NCI-H2227 (cell line): ENCODE measurements around the gene CIAPIN1.
A peak's percentile ranks its signal among the peaks of the same experiment; 100 is the strongest.

Experiments used
- DNase-seq: peaks from one replicate; lab custom pipeline; 2025; ENCODE audit not compliant: unreplicated experiment; lab: John Stamatoyannopoulos, UW

CIAPIN1 gene

DNA sequence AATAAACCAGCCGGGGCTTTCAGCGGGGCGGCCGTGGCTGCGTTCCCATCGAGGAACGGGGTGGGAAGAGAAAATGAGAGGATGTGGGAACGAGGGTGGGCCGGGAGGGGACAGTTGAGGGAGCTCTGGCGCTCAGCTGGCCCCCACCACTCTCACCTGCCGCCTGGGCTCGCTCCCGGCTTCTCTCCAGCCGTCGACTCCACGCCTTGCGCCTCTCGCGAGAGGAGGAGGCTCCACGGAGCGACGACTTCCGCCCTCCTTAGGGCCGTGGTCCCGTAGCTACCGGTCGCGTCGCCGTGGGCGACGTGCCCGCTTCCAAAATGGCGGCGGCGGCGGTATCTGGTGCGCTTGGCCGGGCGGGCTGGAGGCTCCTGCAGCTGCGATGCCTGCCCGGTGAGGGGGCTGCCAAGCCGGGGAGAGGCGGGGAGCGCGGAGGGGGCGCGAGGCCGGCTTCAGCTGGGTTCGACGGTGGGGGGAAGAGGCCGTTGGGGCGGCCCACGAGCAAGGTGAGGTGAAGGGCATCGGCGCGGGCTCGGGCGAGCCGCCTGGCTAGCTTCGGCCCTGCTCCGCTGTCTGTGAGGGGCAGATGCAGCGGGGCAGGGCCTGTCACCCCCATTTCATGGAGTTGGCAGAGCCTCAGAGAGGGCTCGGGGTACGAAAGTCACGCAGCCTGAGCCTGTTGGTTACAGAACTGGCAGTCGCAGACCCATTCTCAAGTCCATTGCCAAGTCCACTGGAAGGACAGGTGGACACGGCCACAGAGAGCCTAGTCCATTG lies at the start of gene CIAPIN1, which contains the start of gene COQ9:
CIAPIN1 (minus strand) TSS at position 200 of the 777 bp plus-strand sequence. CDS start 6,457 bp downstream, outside the sequence.
COQ9 (plus strand) TSS at position 294 of the 777 bp plus-strand sequence; CDS start at position 321, 27 bp downstream.
- DNase-seq: peak; percentile 95

DNA sequence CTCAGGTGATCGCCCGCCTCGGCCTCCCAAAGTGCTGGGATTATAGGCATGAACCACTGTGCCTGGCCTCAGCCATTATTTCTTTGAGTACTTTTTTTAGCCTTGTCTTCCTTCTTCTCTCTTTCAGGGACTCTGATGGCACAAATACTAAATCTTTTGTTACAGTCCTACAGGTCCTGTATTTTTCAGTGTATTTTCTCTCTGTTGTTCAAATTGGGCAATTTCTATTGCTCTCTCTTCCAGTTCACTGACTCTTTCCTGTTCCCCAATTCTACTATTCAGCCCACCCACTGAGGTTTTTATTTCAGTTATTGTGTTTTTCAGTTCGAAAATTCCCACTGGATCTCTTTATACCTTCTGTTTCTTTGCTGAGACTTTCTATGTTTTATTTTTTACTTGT lies 46.6 kb upstream of the CIAPIN1 start:
- no peak for DNase-seq

DNA sequence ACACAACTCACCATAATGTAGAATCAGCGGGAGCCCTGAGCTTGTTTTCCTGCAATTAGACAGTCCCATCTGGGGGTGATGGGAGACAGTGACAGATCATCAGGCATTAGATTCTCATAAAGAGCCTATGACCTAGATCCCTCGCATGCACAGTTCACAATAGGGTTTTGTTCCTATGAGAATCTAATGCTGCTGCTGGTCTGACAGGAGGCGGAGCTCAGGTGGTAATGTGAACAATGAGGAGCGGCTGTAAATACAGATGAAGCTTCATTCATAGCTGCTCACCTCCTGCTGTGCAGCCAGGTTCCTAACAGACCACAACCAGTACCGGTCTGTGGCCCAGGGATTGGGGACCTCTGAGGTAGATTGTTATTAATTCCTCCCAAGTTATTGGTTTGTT lies 42.0 kb upstream of the CIAPIN1 start:
- no peak for DNase-seq

DNA sequence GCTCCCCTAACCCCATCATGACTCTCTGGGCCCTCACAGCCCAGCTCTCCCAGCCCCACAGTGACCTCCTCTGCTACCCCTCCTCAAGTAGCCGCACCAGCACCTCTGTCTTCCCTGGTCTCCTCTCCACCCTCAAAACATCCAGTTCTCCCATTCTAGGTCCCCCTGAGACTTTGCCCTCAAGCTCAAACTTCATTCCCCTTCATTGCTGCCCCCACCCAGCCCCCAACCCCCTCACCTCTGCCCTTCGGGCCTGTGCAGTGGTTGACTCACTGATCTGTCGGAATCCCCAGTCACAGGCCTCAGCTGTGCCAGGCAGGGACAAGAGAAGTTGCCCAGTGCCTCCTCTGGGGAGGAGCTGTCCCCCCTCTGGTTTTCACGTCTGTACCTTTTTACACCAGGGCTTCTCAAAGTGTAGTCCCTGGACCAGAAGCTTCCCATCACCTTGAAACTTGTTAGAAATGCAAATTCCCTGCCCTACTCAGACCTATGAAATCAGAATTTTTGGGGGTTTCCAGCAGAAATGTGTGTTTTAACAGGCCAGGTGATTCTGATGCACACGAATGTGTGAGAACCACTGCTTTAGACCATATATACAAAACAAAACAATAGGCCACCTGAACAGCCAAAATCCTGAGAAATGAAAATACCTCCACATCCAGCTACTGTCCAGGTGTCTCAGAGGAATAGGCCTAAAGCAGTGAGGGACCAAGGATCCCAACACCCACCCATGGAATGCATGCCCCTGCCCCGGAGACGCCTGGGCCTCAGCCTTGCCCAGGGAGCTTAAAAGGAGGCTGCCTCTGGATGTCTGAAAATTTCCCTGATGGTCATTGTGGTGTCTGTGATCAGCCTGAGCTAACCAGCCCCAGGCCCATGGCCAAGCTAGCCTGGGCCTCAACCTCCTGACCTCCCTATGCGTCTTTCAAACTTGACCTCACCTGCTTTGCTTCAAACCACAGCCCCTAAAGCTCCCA lies 40.0 kb upstream of the CIAPIN1 start:
- no peak for DNase-seq

DNA sequence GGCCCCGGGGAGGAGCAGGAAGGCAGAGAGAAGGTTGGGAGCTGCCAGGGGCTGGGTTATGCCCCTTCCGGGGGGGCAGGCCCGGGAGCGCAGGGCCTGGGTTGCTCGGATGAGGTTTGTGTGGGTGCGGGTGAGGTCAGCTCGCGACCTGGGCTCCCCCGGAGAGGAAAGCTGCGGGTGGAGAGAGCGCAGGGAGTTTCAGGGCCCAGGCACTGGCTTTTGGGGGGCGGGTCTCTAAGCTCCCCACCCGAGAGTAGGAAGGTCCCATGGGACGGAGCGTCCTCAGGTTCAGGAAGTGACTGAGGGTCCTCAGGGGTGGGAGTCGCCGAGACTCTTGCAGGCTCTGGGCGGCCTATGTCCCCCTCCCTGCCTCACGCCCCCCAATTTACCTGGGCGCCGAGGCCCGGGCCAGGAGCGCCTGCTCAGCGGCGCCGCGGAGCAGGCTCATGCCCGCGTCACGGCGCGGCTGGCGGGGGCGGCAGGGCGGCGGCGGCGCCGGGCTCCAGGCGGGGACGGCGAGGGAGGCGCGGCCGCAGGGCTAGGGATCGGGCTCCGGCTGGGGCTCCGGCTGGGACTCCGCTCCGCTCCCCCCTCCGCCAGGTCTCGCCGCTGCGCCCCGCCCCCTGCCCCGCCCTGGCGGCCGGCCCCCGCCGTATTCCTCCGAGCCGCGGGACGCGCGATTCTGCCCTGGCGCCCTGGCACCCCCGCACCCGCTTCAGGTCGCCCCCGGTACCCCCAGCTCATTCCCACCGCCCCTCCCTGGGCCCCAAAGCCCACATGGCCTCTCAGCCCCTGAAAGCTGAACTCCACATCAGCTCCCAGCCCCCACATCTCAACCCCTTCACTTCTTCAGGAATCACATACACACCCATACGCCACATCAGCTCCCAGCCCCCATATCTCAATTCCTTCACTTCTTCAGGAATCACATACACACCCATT lies 39.0 kb upstream of the CIAPIN1 start, which contains the start of gene DOK4:
DOK4 (minus strand) TSS at position 578 of the 942 bp plus-strand sequence. CDS start 6,986 bp downstream, outside the sequence.
- DNase-seq: peak; percentile 80

DNA sequence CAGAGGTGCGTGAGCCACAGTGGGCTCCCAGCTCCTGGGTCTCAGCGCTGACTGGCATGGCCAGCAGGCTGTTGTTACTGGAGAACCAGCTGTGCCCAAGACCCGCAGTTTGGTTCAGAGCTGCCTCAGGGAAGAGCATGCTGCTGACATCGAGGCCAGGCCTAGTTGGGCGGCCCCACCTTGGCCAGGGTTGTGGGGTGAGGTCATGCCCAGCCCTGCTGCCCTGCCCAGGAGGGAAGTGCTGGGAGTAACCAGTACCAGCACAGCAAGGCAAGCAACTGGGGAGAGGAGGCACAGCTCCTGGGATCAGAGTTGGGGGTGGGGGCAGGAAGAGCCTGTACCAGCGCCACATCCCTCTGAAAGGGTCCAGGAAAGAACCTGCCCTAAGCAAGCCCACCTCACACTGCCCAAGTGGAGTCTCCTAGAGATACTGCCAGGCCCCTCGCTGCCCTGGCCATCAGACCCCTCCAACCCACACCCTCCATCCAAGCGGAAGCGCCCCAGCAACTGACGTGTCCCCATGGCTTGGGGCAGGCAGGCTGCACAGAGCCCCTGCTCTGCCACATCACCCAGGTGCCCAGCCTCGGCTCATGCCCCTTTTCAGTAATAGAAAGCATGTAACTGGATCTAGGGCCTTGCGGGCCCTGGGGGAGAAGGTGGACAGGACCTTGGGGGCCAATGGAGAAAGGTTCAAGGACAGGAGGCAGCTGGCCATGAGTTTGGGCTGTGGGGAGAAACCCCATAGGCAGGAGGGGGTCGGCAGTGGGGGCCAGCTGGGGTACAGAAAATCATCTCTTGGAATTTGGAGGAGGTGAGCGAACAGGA lies 38.1 kb upstream of the CIAPIN1 start:
- no peak for DNase-seq

DNA sequence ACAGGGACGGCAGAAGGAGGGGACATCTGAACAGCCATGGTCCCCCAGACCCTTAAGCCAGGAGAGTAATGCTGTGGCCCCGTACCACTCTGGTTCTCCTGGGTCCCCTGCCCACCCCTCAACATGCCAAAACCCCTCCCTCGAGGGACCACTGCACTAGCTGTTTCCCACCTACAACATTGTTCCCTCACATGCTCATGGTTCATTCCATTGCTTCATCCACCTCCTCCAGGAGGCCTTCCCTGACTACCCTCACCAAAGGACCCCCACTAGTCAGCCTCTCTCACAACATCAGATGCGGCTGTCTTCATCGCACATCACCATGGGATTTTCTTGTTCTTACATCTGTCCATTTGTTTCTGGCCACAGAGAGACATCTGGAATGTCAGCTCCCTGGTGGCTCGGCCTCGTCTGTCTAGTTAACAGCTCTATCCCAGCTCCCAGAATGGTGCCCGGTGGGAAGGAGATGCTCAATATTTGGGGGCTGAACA lies 37.4 kb upstream of the CIAPIN1 start:
- DNase-seq: no peak

DNA sequence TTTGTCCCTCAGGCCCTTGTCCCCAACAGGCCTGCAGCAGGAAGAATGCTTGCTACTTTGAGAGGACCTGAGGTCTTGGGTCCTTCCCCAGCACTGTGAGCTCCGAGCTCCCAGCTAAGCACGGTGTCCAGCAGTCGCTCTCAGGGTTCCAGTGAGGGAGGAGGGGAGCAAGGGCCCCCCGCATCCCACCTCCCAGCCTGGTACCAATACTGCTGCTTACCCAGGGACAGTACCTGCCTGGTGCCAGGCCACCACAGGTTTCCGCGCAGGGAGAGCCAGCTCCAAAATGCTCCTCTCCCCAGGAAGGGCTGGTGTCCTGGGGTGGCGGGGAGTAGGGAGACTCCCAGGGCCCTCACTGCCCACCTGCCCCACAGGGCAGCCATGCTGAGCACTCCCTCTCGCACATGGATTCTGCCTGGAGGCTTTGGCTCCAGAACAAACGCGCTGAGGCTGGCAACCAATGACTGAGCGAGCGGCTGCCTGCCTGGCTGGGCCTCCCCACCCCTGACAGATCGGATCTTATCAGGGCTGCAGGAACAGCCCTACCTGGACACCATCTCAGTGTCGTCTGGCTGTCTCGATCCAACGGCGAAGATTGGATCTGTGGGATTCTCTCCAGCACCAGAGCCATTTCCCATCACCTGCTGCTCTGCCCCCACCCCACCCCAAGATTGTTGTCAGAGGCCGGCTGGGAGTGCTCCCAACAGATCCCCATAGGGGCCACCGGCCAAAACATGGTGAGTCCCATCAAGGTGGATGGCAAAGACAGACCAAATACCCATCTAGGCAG lies 36.7 kb upstream of the CIAPIN1 start:
- no peak for DNase-seq

DNA sequence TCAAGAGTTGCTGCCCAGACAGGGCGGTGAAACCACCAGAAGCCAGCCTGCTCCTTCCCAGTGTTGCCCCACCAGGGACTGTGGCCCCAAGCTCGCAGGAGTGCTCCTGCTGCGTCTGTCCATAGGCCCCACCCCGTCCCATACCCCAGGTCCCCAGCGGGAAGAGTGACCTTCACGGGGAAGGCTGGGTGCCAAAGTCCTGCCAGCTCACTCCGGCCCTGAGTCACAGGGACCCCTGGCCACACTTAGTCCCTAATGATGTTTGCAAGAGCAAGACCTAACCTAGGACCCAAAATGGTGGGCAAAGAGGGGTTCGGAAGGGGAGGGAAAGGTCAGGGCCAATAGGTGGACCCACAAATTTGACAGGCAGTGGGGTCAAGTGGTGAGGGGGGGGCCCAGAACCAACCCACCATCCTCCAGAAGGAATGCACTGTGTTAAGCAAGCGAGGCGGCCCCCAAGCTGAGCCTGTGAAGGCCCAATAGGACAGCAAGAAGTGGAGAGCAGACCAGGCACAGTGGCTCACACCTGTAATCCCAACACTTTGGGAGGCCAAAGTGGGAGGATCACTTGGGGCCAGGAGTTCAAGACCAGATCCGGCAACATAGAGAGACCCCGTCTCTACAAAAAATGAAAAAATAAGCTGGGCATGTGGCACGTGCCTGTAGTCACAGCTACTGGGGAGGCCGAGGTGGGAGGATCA lies 35.8 kb upstream of the CIAPIN1 start:
- DNase-seq: no peak

DNA sequence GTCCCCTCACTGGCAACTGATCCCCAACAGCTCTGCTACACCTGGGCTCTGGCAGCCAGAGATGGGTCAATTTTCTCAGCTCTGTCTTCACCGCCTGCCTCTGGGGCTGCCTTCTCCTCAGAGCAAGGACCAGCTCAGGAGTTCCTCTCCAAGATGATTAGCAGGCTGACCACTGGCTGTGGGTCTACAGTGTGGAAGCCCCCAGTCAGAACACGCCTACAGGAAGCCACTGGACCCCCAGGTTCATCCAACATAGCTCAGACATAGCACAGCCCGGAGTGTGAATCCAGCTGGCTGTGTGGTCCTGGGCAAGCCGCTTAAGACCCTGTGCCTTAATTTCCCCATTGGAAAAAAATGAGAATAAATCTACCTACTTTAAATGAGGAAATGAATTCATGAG lies 34.2 kb upstream of the CIAPIN1 start:
- no peak for DNase-seq

DNA sequence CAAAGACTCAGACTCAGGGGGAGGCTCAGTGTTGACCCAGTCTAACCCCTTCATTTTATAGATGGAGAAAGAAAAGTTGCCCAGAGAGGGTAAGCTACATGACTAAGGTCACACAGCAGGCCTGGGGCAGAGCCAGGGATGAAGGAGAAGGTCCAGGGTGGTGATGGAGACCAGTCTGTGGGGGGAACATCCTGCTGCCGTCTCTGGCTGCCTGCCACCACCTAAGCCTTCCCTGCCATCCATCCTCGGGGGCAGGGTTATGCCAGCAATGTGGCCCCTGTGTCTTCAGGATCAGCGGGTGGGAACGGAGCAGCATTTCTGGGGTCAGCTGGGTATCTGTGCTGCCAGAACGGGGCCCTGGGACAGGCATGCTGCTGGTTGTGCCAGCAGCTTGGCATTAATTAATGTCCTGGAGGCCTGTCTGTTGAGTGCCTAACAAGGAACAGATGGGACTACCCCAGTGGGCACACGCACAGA lies 33.6 kb upstream of the CIAPIN1 start:
- DNase-seq: no peak

DNA sequence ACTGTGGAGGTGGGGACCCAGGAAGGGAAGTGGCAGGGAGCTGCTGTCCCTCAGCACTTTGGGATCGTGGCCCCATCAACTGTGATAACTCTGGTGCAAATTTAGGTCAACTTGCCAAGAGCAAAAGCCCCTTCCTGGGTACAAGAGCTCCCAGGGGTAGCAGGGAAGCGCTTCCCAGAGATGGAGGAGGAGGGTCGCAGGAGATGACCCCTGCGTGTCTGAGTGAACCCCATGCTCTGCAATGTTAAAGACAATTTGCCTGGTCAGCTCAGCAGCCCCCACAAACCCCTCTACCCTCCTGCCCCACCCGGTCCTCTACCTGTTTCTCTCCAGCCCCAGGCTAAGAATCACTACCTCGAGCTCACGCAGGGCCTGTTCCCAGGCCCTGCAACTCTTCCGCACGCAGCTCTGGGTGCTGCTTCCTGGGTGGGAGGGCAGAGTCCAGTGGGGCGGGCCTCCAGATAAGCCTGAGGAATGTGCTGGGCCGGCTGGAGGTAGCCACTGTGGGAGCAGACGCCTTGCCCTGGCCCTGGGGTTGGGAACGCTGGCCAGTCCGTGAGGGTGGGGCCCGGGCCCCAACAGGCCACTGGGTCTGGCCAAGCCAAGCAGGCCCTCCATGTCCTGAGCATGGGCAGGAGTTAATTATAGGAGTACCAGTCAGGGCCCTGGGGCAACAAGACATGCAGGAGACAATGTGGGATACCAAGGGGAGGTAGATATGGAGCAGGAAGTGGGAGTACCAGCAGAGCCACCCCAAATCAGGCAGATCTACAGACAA lies 33.0 kb upstream of the CIAPIN1 start:
- DNase-seq: no peak

DNA sequence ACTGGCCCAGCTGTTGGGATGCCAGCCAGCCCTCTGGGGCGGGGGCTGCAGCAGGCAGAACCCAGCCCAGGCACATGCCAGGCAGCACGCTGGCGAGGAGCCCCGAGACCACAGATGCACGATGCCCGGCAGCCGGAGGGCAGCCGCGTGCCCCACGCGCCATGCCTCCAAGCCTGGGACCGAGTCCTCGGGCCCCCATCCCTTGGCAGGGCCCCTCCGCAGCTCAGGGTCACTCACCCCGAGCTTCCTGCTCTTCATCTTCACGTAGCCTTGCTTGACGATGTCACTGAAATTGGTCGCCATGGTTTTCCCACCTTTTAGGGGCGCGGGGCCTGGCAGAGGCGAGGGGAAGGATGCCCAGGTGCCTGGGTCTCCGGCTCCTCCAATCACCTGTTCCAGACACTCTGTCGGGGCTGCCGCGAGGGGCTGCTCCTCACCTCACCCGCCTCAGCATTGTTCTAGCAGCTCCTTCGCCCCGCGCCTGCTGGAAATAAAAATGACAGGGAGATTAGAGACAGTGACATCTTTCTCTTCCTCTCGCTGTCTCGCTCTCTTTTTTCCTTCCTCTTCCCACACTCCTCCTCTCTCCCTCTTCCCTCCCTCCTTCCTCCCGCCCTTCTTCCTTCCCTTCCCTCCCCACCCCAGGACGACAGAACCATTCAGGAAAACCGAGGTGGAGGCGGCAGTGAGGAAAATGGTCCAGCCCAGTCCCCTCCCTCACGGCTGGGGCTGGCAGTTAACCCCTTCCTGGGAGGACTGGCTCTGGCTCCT lies 32.2 kb upstream of the CIAPIN1 start:
- peak; percentile 63 for DNase-seq

DNA sequence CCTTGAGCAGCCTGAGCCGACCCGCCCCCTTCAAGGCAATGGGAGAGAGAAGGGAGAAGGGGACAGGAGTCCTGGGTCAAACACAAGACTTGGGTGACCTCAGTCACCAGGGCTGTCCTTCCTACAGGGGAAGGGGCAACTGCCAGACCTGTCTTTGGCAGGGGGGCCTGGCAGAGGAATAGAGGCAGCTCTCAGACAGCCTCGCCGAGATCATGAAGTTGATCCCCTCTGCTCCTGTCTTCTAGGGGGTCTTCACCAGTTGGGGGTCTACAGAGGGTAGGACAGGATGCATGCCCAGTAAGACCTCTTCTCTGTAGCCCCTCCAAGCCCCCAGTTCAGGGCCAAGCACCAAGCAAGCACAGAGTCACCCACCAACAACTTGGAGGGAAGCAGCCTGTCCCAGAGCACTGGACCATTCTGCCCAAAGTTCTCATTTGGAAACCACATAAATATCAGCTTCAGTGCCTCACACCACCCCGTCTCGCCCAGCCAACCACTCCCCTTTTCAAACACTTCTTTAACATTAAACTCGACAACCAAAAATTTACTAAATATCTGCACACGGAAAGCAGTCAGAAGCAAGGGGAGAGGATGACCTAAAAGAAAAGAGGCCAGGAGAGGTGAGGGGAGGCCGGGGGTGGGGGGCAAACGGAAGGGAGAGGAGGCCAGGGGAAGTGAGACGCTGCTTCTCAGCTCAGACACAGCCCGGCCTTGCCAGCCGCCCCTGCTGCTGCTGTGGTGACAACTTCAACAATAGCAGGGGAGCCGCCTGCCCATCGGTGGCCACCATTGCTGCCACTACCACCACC lies 31.4 kb upstream of the CIAPIN1 start:
- DNase-seq: no peak

DNA sequence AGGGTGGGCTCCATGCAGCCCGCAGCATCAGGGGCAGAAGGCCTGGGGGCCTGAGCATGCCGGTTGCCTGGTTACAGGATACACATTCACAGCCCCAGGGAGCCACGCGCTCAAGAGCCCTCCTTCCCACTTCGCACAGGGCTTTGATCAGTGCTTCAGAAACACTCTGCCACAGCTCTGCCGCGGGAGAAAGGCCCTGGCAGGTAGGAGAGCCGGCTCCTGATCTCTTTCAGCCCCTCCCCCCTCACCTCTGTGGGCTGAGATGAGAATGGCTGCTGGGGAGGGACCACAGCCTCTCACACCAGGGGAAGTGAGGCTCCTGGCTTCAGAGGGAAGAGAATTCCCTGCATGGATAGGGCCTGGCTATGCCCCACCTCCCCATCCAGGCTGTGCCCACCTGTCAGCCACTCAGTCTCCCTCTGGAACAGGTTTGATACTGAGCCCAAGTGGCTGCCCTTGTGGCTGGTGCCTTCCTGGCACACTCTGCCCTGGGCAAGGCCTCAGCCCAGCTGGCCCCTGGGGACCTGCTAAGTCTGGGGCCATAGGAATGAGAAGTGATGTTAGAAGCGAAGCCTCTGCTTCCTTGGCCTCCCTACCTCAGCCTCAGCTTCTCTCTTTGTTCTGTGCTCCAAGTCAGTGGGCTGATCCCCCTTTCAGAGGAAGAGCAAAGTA lies 30.5 kb upstream of the CIAPIN1 start:
- peak; percentile 64 for DNase-seq
